ENCODE results near the gene MED28.

The MED28 gene

GRCh38 chr4:17670423-17670822, 56.0 kb downstream of the MED28 start:
- DNase-seq: no peak

- no peak for DNase-seq
These were observed 66.3 kb downstream of the MED28 start for GRCh38 chr4:17680559-17681280.

GRCh38 chr4:17681281-17682221, 67.1 kb downstream of the MED28 start:
- no peak for DNase-seq

DNA sequence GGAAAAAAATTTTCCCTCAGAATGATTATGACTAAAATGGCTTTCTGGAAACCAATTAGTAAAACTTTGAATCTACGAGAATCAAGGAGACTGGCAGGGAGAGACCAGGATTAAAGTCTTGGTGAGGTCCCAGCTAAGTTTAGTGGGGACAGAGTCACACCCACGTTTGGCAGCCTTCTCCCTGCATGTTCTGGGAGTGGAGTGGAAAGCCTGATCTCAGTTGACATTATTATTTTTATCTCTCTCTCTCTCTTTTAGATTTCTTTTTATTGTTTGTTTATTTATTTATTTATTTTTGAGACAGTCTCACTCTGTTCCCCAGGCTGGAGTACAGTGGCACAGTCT, 67.8 kb downstream of the MED28 start:
- DNase-seq: no peak

All from NCI-H2171 (cell line).